NCI-H226 (cell line): ENCODE measurements around the gene SHISA5.
"Not testable (repeated sequence)": the region's sequence is repeated elsewhere in the genome, so short reads cannot be mapped to it uniquely, and the experiment has no call there.

ENCODE experiments used
- DNase-seq: peaks from one replicate; pipeline ENCODE4 v3.0.0-alpha.2; 2015

Gene SHISA5

GRCh38 chr3:48476426-48477053, 27.4 kb downstream of the SHISA5 start:
- no peak for DNase-seq

- DNase-seq = no peak
Observed at GRCh38 chr3:48475188-48475587, 28.8 kb downstream of the SHISA5 start.

- DNase-seq = no peak
Observed at GRCh38 chr3:48474619-48475018, 29.4 kb downstream of the SHISA5 start.

- not testable (repeated sequence) for DNase-seq
Observed at GRCh38 chr3:48474031-48474430, 29.9 kb downstream of the SHISA5 start.

GRCh38 chr3:48473617-48473952, 30.4 kb downstream of the SHISA5 start:
- DNase-seq = no peak

DNA sequence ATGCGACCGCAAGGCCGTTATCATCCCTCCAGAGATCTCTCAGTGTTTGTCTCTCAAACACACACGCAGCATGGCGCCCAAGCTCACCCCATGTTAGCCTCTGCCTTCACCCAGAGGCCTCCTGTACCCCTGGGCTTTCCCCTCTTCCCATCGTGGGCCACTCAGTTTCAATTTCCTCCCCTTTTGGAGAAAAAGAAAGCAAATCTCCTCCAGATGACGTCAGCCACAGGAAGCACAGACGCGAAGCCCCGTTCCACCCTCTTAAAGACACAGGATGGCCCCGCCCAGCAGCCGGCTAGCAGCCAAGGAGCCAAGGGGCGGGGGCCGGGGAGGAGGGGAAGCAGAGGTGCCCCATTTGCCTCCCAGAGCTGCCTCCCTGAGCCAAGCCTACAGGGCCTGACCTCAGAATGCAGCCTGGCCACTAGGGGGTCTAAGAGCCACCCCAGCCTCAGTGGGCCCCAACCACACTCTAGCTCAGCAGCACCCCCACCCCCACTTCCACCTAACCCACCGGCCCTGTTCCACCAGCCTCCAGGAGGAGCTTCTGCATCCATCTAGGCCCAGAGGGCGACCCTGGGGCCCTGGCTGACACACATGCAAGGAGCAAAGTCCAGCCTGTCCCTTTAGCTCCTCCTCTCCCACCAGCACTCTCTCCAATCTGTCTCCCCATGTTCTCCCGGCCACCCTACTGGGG, 30.9 kb downstream of the SHISA5 start:
- peak; percentile 93 for DNase-seq

DNA sequence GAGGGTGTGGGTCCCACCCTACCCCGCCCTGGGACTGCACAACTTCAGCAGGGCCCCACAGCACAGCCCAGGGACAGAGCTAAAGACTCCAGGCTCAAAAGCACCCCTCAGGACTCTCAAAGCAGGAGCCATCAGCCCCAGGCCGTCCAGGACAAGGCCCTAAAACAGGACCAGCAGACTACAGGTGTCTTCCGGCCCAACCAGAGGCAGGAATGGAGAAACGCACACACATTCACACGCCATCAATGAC, 31.4 kb downstream of the SHISA5 start:
- DNase-seq = no peak

GRCh38 chr3:48470286-48470685, 33.7 kb downstream of the SHISA5 start:
- DNase-seq = no peak

- DNase-seq = no peak
Observed at GRCh38 chr3:48469046-48469915, 34.7 kb downstream of the SHISA5 start.

DNA sequence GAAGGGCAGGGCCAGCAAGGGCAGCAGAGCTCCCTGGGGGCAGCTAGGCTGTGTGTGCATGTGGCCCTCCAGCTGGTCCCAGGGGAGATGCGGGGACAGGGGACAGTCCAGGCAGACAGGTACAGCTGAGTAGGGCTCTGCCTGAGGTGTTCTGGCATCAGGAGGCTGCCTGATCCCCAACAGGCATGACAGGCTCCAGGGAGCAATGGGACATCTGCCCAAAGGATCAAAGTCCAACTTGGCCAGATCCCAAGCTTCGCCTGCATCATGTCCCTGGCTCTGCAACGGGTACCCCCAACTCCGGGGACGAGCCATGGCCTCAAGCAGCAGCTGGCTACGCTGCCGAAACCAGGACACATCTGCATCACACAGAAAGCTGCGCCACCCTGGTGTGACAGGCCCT, 35.6 kb downstream of the SHISA5 start:
- DNase-seq = no peak

DNA sequence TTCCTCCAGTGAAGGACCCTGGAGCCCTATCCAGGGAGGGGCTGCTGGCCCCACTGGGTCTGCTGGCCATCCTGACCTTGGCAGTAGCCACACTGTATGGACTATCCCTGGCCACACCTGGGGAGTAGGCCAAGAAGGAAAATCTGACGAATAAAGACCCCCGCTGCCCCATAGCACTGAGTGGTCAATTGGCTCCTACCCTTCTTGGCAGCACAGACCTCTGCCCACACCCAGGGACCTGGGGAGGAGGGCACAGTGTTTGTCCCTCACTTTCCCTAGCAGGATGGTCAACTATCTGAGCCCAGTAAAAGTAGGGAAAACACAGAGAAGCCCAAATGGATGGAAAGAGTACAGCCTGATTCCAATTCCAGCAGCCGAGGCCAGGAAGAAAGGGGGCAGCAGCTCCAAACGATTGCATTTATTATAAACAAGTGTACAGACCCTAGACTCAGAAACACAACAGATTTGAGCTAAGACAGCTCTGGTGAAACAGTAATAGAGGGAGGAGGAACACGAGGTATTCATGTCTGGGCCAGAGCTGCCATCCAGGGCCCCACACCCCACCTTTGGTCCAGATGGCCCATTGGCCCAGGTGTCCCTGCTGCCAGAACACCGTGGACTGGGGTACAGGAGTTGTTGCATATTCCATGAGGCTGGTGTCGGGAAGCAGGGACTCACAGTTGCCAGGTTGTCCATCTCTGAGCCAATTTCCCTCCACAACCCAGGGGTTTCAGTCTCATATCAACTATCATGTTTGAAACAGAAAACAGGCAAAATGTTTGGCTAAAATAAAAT, 36.3 kb downstream of the SHISA5 start:
- no peak for DNase-seq

DNA sequence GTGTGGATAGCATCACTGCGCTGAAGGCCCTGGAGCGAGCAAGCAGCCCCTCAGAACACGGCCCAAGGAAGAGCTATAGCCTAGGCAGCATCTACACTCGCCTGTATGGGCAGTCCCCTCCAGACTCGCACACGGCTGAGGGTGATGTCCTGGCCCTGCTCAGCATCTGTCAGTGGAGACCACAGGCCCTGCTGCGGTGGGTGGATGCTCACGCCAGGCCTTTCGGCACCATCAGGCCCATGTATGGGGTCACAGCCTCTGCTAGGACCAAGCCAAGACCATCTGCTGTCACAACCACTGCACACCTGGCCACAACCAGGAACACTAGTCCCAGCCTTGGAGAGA, 36.9 kb downstream of the SHISA5 start:
- no peak for DNase-seq

DNA sequence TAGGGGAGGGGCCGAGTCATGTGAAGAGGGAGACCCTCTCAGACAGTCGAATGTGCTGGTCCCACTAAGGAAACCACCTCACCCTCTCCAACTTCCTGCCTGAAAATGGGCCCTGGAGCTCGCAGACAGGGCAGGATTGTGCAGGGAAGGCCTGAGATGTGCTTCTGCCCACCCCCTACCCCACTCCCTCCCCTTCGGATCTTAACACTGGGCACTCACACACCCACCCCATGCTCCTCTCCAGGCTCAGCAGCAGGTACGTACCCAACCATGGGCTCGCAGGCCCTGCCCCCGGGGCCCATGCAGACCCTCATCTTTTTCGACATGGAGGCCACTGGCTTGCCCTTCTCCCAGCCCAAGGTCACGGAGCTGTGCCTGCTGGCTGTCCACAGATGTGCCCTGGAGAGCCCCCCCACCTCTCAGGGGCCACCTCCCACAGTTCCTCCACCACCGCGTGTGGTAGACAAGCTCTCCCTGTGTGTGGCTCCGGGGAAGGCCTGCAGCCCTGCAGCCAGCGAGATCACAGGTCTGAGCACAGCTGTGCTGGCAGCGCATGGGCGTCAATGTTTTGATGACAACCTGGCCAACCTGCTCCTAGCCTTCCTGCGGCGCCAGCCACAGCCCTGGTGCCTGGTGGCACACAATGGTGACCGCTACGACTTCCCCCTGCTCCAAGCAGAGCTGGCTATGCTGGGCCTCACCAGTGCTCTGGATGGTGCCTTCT, 37.4 kb downstream of the SHISA5 start:
- DNase-seq = no peak

- peak; percentile 100 for DNase-seq
Observed at GRCh38 chr3:48465531-48466378, 38.2 kb downstream of the SHISA5 start.

- DNase-seq = no peak
Observed at GRCh38 chr3:48465237-48465530, 38.8 kb downstream of the SHISA5 start.

DNA sequence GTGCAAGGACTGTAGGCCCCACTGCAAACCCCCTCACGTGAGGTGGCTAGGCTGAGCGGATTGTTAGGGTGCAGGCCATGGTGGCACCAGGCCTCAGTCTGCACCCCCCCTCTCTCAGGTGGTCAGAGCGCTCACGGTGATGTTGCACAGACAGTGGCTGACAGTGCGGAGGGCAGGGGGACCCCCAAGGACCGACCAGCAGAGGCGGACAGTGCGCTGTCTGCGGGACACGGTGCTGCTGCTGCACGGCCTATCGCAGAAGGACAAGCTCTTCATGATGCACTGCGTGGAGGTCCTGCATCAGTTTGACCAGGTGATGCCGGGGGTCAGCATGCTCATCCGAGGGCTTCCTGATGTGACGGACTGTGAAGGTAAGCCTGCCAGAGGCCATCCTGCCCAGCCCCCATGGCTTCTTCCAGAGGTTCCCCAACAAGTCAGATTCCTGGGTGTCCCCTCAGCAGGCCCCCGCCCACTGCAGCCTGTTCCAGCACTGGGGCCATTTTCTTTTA, 39.2 kb downstream of the SHISA5 start:
- DNase-seq = no peak

GRCh38 chr3:48463703-48464102, 40.3 kb downstream of the SHISA5 start:
- DNase-seq = no peak

DNA sequence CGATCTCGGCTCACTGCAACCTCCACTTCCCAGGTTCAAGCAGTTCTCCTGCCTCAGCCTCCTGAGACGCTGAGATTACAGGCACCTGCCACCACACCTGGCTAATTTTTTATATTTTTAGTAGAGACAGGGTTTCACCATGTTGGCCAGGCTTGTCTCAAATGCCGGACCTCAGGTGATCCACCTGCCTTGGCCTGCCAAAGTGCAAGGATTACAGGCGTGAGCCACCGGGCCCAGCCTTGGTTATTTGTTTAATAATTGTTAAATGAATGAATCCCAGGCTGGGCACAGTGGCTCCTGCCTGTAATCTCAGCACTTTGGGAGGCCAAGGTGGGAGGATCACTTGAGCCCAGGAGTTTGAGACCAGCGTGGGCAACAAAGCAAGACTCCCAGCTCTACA, 42.2 kb downstream of the SHISA5 start:
- DNase-seq = not testable (repeated sequence)

GRCh38 chr3:48460517-48460902, 43.5 kb downstream of the SHISA5 start:
- DNase-seq = no peak

- no peak for DNase-seq
Observed at GRCh38 chr3:48459773-48460516, 44.0 kb downstream of the SHISA5 start.

- no peak for DNase-seq
Observed at GRCh38 chr3:48459331-48459730, 44.6 kb downstream of the SHISA5 start.
